ENCODE data around the gene POU2F2.
"Not testable (repeated sequence)": the region's sequence is repeated elsewhere in the genome, so short reads cannot be mapped to it uniquely, and the experiment has no call there.

Gene POU2F2

GRCh38 chr19:42053037-42053935, 79.0 kb downstream of the POU2F2 start:
- DNase-seq, result no peak

GRCh38 chr19:42052241-42052863, 79.9 kb downstream of the POU2F2 start:
- DNase-seq, result no peak

GRCh38 chr19:42051166-42052115, 80.8 kb downstream of the POU2F2 start:
- no peak for DNase-seq

GRCh38 chr19:42048992-42049391, 83.3 kb downstream of the POU2F2 start:
- no peak for DNase-seq

GRCh38 chr19:42045575-42045974, 86.7 kb downstream of the POU2F2 start:
- no peak for DNase-seq

- no peak for DNase-seq
Measured at GRCh38 chr19:42042455-42043170, 89.6 kb downstream of the POU2F2 start.

GRCh38 chr19:42040491-42040890, 91.8 kb downstream of the POU2F2 start:
- DNase-seq, result not testable (repeated sequence)

- DNase-seq, result no peak
Measured at GRCh38 chr19:42040031-42040430, 92.2 kb downstream of the POU2F2 start.

GRCh38 chr19:42038666-42039065, 93.6 kb downstream of the POU2F2 start:
- no peak for DNase-seq

GRCh38 chr19:42037649-42038048, 94.6 kb downstream of the POU2F2 start:
- no peak for DNase-seq
